HG02798 (cell line): ENCODE measurements around the gene NCOA1.

Experiments used
- ATAC-seq: cut with Tn5 transposase; IDR thresholded peaks from one replicate; pipeline ENCODE4 v1.9.1; 2021; ENCODE audit warnings: mild to moderate bottlenecking; ENCODE audit not compliant: unreplicated experiment, poor library complexity

Gene NCOA1

DNA sequence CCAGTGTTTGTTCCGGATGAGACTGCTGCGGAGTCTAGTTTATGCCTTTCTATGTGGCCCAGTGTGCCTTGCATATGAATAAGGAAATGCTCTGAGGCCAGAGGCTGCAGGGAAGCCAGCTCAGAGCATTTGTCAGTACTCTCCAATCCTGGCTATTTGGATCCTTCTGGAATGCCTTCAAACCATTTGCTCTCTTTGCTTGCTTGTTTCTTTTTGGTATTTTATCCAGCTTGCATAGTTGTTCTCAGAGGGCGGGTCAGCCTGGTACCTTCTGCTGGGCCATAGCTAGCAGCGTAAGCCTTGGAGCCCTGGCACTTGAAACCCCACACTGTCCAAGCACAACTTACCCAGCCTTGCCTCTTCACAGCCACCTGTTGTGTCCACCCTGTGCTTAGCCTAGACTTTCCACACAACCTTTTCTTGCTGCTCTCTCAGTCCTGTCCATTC, 322.7 kb downstream of the NCOA1 start:
- no peak for ATAC-seq

DNA sequence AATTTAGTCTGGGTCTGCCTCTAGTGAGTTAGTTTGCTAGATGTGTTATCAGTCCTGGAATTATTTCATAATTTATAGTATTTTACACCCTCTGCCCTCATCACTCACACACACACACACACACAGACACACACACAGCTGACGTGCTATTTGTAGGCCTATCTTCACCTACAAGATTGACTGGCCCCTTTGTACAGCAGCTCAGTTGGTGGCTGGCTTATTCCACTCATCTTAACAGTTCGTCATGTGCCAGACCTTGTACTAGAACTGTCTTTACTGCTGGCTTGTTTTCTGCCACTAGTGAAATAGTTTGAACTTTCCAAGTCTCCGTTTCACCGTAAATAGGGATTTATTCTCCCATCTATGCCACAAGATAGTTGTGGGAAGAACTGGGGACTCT, 323.5 kb downstream of the NCOA1 start:
- ATAC-seq: no peak

DNA sequence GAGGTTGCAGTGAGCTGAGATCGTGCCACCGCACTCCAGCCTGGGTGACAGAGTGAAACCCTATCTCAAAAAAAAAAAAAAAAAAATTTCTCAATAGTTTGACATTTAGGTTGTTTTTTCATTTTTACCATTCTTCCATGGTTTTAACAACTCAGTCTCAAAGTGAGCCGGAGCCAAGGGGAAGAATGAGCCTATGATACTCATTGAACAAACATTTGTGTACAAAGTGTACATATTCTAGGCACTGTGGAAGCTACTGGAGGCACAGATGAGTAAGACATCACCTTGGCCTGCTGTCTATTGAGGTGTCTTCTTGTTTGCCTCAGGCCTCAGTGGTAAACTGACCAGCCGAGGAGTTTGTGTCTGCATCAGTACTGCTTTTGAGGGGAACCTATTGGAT, 324.1 kb downstream of the NCOA1 start:
- no peak for ATAC-seq

DNA sequence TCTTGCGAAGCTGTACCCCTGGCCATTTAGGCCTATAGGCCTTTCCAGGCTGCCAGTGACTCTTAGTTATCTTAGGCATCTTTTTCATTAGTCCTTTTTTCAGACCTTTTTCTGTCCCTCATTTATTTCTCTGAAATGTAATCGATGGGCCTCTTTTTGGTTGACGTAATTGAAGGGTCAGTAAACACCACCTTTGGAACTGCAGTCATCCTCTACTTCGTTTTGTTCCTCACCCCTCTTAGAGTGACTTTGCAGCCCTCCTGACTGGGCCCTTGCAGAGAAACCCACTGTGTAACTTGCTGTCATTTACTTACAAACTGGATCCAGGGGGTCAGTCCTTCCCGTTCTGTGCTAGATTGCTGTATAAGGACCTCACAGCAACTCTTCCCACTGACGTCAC, 325.4 kb downstream of the NCOA1 start:
- no peak for ATAC-seq

DNA sequence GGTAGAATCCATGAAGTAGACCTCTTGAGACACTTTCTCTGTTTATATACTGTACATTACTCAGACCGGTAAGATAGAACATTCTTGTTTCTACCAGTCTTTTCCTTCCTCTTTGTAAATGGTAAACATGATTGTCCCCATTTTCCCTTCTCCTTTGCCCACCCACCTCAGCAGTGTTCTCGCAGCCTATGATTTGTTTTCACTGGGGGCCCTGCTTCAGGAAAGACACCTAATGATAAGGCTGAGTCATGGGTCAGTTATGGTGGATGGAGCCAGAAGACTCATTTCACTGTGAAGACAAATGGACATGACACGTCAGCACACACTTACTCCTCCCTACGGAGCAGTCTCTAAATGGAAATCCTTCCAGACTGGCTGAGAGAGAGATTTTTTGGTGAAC, 325.8 kb downstream of the NCOA1 start:
- no peak for ATAC-seq

DNA sequence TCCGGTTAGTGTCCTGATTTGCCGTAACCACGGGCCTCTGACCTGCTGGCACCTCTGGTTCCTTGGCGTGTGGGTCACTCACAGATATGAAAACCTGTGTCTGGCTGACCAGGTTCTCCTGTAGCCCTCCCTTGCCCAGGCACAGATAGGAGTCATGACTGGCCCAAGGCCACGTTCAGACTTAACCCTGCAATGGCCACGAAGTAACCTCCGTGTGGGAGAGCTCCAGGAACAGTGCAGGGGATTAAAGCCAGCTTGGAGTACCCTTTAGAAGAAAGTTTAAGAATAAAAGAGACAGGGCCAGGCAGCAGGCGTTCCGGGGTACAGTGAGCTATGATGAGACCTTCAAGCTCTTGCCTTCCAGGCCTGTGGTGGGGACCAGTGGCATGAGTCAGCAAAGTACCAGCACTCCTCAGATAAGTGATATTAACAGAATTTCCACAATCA, 327.7 kb downstream of the NCOA1 start:
- ATAC-seq: no peak

DNA sequence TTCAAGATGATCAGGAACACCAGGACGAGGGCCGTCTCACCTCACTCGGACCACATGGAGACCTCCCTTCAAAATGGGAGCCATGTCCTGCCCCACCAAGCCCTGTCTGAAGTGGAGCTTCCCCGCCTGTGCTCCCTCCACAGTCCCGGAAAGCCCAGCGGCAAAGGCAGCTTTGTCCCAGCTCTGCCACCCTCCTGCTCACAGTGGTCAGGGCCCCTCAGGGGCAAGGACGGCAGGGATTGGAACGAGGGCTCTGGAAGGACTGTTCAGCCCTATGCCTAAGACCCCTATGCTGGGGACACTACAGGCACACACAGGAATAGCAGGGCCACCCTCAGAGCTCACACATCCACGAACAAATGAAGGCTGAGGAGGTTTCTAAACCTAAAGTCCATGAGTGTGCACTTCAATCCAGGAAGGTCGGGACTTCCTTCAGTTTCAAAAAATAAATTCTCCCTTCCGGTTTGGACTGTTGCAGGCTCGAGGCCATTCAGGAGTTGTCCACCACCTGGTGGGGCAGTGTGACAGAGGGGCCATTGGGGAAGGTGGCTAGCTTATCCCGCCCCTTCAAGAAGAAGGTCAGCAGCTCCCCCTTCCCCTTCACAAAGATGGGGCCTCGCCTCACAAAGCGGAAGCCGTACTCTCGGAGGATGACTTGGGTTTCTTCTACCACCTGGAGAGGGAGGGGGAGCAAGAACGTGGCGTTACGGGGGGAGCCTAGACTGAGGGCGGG, 328.6 kb downstream of the NCOA1 start:
- ATAC-seq: no peak

DNA sequence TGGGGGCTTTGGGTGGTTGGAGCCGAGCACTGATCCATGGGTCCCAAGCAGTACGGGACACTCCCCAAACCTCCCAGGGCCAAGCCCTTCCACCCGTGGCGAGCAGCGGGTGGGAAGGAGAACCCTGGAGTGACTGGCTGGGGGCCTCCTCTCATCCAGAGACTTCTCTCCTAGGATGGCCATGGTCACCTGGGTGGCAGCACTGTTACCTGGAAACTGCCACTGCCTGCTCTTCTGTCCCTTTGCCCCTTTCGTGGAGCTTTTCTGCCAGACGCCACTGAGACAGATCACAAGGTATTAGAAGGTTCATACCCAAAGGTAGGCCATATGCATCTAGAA, 329.1 kb downstream of the NCOA1 start:
- ATAC-seq: no peak
